Fibroblast of peridontal ligament (primary cell): Measurements from ENCODE around the gene SLC6A6.

Experiments used
- DNase-seq: peaks from one replicate; pipeline ENCODE4 v3.0.0-alpha.2; 2010; ENCODE audit errors: extremely low read depth

Gene SLC6A6

DNA sequence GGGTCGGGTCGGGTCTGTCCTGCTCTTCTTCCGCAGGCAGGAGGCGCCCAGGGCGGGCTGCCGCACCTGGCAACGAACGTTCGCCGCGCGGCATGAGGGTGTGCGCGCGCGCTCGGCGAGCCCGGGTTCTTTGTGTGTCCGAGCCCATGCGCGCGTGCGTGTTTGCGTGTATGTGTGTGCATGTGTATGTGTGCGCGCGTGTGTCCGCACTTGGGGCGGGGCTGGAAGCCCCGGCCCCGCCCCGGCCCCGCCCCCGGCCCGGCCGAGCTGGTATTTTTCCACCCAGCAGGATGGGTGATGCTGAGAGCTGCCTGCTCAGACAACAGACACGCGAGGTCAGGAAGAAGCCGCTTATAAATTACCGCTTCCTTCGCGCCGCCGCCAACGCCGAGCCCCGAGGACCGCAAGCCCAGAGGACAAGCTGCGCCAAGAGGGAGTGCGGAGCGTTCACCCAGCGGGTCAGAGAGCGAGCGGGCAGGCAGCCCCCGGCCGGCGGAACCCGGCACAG is at the start of gene SLC6A6:
TSS of gene SLC6A6 (plus strand) at position 303 of the 508 bp plus-strand sequence. CDS start 41,029 bp downstream, outside the sequence.
- DNase-seq = peak; percentile 89

DNA sequence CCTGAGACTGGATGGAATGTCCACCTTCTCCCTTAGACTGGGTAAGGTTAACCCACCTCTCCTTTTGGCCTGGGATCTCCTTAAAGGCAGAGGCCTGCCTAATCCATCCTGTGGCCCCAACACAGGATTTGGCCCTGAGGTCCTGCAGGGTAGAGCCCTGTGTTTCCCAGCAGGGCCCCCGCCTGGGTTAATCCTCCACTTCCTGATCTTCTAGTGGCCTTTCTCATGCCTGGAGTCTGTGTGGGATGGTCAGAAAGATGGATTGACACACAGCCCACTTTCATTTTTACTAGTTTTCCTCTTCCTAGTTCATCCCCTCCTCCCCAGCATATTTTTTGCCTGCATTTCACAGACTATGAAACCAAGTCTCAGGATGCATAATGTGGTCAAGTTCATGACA is 48.9 kb upstream of the SLC6A6 start:
- no peak for DNase-seq

GRCh38 chr3:14357463-14357862 is 44.9 kb upstream of the SLC6A6 start:
- DNase-seq = no peak

- DNase-seq = peak; percentile 63
Measured at GRCh38 chr3:14358426-14359211, 43.8 kb upstream of the SLC6A6 start.

DNA sequence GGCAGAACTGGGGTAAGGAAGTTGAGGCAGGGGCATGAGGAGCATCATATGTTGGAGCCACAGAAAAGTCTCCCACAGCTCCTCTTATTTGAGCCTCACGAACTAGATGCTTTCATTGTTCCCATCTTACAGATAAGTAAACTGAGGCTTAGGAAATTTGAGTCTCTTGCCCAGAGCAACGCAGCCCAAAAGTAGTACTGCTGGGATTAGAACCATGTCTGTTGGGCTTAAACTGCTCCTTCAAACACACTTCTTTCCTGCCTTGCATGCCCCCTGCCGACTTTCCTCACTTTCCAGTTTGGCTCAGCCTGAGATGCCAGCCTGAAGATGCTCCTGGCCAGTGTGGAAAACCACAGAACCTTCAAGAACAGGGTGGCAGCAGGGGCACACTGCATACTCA is 43.1 kb upstream of the SLC6A6 start:
- no peak for DNase-seq

GRCh38 chr3:14360123-14360881 is 42.1 kb upstream of the SLC6A6 start:
- DNase-seq = no peak

- DNase-seq = no peak
Measured at GRCh38 chr3:14361068-14361677, 41.2 kb upstream of the SLC6A6 start.

DNA sequence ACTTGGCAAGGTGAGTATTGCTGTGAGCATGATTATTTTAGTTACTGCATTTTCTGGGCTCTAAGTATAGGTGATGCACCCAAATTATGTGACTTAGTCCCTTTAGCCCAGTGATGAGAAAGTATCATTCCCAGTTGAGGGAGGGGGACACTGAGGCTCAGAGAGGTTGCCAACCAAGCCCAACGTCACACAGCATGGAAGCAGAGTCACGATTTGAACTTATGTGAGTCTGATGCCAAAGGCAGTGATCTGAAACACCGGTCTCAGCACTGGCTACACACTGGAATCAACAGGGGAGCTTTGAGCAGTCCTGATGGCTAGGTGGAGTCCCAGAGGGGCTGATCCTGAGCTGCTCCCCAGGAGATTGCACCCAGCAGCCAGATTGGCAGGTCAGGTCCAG is 39.5 kb upstream of the SLC6A6 start:
- no peak for DNase-seq

DNA sequence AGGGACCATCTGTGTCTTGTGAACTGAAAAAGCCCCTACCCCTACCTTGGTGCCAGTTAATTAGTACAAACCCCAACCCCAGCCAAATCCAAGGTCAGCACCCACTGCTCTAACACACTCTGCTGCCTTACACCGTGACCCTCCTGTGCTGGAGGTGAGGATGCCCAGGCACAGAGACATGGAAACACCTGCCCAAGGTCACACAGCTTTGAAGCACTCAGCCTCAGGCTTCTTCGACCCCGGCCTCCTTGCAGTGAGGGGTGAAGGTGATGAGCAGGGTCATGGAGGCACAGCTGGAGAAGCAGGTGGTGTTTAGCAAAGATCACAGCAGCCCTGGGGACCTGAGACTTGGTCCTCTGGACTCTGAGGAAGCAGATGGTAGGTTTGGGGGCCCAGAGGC is 39.0 kb upstream of the SLC6A6 start:
- no peak for DNase-seq

DNA sequence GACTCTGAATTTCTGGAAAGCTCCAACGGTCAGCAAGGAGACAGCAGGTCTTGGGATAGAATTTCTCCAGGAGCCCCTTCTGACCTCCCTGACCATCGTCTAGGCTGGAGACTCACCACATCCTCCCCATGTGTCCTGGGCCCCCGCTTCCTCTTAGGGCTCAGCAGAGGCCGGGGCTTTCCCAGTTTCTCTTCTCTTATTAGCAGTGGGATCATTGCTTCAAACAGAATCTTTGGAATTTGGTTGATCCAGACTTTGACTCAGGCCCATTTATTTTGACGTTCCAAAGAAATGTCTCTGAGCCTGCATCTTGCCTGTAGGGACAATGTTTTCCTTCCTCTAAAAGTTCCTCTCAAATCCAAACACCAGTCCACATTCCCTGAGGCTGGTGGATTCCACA is 38.4 kb upstream of the SLC6A6 start:
- DNase-seq = peak; percentile 7

- DNase-seq = no peak
Measured at GRCh38 chr3:14364580-14365292, 37.7 kb upstream of the SLC6A6 start.

DNA sequence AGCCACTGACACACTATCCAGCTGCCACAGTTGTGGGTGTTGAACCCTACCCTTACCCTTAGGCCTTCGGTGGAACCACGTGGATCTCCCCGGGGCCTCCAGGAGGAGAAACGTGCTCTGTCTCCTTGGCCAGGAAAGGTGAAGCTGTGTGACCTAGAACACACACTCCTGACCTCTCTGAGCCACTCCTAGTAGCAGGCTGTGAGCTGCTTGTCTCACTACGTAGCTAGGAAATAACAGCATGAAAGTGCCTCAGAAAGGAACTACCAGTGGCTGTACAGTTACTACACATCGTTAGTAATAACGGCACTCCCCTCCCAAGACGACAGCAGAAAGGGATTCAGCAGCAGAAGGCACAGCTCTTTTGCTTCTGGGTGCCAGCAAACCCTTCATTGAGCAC is 36.2 kb upstream of the SLC6A6 start:
- no peak for DNase-seq

DNA sequence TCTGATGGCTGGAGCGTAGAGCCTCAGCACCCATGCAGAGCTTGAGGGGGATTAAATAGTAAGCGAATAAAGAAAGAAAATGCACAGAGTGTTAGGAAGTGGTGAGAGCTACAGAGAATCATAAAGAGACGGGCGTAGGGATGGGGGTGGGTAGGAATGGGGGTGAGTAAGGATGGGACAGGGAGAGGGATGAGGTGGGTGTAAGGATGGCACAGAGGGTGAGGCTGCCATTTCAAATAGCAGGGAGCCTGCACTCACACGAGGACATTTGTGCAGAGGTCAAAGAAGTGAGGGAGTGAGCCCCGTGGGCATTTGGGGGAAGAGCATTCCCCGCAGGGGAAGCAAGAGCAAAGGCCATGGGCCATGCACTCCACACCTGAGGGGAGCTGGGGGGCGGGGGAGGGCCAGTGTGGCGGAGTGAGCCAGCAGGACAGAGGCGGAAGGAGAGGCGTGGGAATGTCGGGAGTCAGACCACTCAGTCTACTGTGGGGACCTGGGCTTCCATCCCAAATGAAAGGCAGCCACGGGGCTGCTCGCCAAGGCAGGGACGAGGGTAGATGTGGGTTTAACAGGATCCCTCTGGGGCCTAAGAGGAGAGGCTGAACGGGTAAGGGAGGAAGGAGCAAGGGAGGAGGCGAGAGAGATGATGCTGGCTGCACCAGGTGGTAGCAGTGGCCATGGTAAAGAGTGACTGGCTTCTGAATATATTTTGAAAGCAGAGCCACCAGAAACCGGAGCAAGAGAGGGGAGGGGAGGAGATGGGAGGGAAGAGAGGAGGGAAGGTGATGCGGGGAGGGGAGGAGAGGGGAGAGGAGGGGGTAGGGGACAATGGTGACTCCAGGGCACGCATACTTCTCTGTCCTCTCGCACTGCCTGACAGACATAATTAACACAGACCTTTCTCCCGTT is 35.2 kb upstream of the SLC6A6 start:
- DNase-seq = no peak

GRCh38 chr3:14368146-14368545 is 34.3 kb upstream of the SLC6A6 start:
- no peak for DNase-seq

- DNase-seq = no peak
Measured at GRCh38 chr3:14368885-14369284, 33.5 kb upstream of the SLC6A6 start.

DNA sequence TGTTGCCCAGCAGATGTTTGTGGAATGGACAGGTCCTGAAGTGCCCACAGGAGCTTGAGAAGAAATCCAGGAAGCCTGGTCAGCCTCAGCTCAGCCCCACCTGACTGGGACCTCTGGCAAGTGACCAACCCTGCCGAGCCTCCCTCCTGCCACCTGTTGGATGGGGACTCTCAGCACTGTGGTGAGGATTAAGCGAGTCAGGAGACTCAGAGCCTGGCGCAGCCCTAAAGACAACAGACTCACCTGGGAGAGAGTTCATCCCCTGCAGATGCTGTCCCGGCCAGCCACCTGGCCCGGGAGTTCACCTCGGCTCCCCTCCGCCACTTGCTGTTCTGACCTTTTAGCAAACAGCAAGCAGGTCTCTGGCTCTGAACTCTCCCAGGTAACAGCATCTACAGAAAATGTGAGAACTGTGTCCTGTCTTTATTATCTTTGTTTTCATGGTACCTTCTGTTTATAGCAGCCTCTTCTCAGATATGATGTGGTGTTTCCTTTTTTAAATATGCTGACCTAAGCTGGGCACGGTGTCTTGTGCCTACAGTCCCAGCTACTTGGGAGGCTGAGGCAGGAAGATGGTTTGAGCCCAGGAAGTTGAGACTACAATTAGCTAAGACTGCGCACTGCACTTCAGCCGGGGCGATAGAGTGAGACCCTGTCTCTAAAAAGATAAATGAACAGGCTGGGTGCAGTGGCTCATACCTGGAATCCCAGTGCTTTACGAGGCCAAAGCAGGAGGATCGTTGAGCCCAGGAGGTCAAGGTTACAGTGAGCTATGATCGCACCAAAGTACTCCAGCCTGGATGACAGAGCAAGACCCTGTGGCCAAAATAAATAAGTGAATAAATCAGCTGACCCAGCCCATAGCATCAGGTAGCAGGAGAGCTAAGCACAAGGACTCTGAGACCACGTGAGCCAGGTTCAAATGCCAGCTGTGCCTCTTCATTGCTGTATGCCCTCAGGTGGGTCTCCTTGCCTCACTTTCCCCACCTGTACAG is 32.4 kb upstream of the SLC6A6 start:
- DNase-seq = no peak

DNA sequence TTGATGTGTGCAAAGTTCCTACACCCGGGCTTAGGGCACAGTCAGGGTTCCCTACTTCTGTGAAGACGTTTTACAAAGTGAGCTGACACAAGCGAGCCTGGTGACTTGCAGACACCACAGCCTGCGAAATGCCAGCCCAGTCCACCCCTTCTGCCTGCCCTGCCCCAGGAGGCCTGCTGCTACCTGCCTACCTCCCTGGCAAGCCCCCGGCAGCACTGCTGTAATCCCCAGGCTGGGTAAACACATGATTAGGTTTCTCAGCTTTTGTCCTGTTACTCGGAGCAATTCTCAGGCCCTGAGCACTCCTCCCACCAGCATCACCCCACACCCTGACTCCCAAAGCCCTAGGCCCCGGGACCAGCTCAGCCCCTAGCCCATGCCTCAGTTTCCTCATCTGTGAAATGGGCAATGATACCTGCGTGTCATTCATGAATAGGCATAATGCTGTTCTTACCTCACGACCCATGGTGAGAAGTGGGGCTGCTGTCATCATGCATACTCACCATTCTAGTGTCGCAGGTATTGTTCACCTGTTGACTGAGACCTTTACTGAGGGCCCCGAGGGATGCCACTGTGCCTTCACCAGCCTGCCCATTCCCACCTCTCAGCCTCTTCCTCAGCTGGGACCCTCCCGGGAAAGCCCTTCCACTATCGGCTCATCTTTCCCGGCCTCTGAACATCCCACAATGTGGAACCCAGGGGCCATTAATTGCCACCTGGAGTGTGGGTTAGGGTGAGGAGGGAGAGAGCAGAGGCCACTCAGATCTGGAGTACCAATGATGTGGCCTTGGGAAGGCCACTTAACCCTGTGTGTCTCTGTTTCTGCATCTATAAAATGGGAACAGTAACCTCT is 31.5 kb upstream of the SLC6A6 start:
- DNase-seq = no peak
